Gastrocnemius medialis (tissue), 4 donors: ENCODE data around the gene PDE4B. TPM values are rescaled to one million over a fixed set of nuclear protein-coding genes. Genes with fewer than 3 reads are reported as not detected.

Experiments
- ATAC-seq, 2 donors: fragments of 150-250 bp; one replicate each; pipeline ENCODE4 v1.9.1; 2016
- DNase-seq, 2 donors: peaks; one replicate each; pipeline ENCODE4 v3.0.0-alpha.2; 2019
- H3K27ac ChIP-seq, 4 donors: fragments of 200-600 bp; sonication (generic); 1 replicate in 1 of 4; 2 replicates in 3 of 4; pipeline ENCODE4 v1.5.1; 2016 to 2018; ENCODE audit warnings: mild to moderate bottlenecking in 2 of 4, moderate library complexity in 1 of 4
- H3K27me3 ChIP-seq, 3 donors: fragments of 200-600 bp; sonication (generic) in 2 of 3; 1 replicate in 1 of 3; 2 replicates in 2 of 3; pipeline versions ENCODE4 v1.5.1 to v1.6.0; 2016 to 2019; ENCODE audit warnings: mild to moderate bottlenecking in 1 of 3, moderate library complexity in 1 of 3
- H3K36me3 ChIP-seq, 2 donors: fragments of 200-600 bp; sonication (generic) in 1 of 2; one replicate each; pipeline ENCODE4 v1.5.1; 2017 to 2018
- H3K4me1 ChIP-seq, 2 donors: fragments of 200-600 bp; sonication (generic) in 1 of 2; one replicate each; pipeline ENCODE4 v1.5.1; 2016 to 2017; ENCODE audit warnings: mild to moderate bottlenecking in 2 of 2
- H3K4me3 ChIP-seq, 4 donors: fragments of 200-600 bp; sonication (generic) in 3 of 4; 1 replicate in 1 of 4; 2 replicates in 3 of 4; pipeline ENCODE4 v1.5.1; 2016 to 2019; ENCODE audit warnings: mild to moderate bottlenecking in 2 of 4
- H3K9me3 ChIP-seq, 3 donors: fragments of 200-600 bp; sonication (generic) in 2 of 3; 1 replicate in 1 of 3; 2 replicates in 2 of 3; pipeline ENCODE4 v1.5.1; 2016 to 2019
- POLR2A ChIP-seq, 2 donors: fragments of 450-650 bp; IDR thresholded peaks; one replicate each; pipeline ENCODE4 v1.6.1; 2017; ENCODE audit warnings: antibody characterized with exemption in 2 of 2, mild to moderate bottlenecking in 2 of 2, moderate library complexity in 2 of 2
- in situ Hi-C, 4 donors: fragments of 200-750 bp; cut with MboI; loops; one replicate each; pipeline versions ENCODE4 v1.15.0 to v1.8.0; 2017; ENCODE audit warnings: low sequenced_read_pairs in 4 of 4
- intact Hi-C: fragments of 100-400 bp; cut with DNase I; formaldehyde crosslinking; loops from one replicate; pipeline ENCODE4 v1.15.1; 2023; ENCODE audit warnings: low total_unique reads
- total RNA-seq, 4 donors: library from RNA; depleted of rRNA; stranded (reverse); fragments of >200 nt; gene quantifications; one replicate each; pipeline versions ENCODE4 v1.1.0 to v1.2.3, GENCODE V29; 2016
- TF ChIP-seq, protein P1 (sequence below), 5 experiments: fragments of 450-650 bp in 3 of 5; fragments of 200-600 bp in 2 of 5; sonication (generic) in 2 of 5; IDR thresholded peaks in 4 of 5; conservative IDR thresholded peaks in 1 of 5; 1 replicate in 4 of 5; 2 replicates in 1 of 5; pipeline ENCODE4 v1.5.1; 2016 to 2019; ENCODE audit warnings: antibody characterized with exemption in 5 of 5, mild to moderate bottlenecking in 3 of 5, moderate library complexity in 3 of 5

The PDE4B gene
- total RNA-seq, 4 donors from 2014 or later: 4.5 to 8.5 (median 7.9) TPM

DNA sequence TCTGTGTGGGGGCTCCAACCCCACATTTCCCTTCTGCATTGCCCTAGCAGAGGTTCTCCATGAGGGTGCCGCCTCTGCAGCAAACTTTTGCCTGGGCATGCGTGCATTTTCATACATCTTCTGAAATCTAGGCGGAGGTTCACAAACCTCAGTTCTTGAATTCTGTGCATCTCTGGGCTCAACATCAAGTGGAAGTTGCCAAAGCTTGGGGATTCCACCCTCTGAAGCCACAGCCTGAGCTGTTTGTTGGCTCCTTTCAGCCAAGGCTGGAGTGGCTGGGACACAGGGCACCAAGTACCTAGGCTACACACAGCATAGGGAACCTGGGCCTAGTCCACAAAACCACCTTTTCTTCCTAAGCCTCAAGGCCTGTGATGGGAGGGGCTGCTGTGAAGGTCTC lies 235.3 kb downstream of the PDE4B start:
- H3K27ac ChIP-seq: no peak overlapping the region
- ATAC-seq (no peak), DNase-seq (no peak)
- in situ Hi-C loops (no loop called here), intact Hi-C loops (no loop called here)
- no peak for TF ChIP-seq POLR2A (IDR thresholded peaks at IDR 0.05)
- TF ChIP-seq, protein P1, sequence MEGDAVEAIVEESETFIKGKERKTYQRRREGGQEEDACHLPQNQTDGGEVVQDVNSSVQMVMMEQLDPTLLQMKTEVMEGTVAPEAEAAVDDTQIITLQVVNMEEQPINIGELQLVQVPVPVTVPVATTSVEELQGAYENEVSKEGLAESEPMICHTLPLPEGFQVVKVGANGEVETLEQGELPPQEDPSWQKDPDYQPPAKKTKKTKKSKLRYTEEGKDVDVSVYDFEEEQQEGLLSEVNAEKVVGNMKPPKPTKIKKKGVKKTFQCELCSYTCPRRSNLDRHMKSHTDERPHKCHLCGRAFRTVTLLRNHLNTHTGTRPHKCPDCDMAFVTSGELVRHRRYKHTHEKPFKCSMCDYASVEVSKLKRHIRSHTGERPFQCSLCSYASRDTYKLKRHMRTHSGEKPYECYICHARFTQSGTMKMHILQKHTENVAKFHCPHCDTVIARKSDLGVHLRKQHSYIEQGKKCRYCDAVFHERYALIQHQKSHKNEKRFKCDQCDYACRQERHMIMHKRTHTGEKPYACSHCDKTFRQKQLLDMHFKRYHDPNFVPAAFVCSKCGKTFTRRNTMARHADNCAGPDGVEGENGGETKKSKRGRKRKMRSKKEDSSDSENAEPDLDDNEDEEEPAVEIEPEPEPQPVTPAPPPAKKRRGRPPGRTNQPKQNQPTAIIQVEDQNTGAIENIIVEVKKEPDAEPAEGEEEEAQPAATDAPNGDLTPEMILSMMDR (IDR thresholded peaks at IDR 0.05 in 4 of 5, conservative IDR thresholded peaks at IDR 0.05 in 1 of 5): no peak
- no peaks in the 10 kb centered on the region for H3K27me3 ChIP-seq
- H3K4me1 ChIP-seq: no peaks in the 10 kb centered on the region
- no peaks in the 10 kb centered on the region for H3K9me3 ChIP-seq
- H3K4me3 ChIP-seq: no peak overlapping the region
- no peaks in the 10 kb centered on the region for H3K36me3 ChIP-seq

DNA sequence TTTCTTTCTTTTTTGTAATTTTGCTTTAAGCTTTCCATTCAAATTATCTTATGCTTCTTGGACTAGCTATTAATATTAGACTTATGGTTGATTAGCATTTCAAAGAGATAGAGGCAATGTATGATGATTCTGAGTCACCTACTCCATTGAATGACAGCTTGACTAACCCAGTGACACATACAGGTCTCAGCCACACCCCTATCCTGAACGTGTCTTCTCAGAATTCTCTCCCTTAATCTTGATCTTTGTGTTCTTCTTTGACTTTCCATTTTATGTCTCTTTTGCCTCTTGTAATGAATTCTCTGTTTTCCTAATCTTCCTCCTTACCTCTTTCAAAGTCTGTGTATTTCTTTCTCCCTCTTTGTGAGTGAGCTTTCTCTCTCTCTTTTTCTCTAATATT lies 241.1 kb downstream of the PDE4B start:
- intact Hi-C loops (no loop called here), in situ Hi-C loops (no loop called here)
- H3K9me3 ChIP-seq: no peaks in the 10 kb centered on the region
- no peaks in the 10 kb centered on the region for H3K27me3 ChIP-seq
- H3K27ac ChIP-seq: no peak overlapping the region
- DNase-seq (no peak), ATAC-seq (no peak)
- no peaks in the 10 kb centered on the region for H3K4me1 ChIP-seq
- H3K4me3 ChIP-seq: no peak overlapping the region
- TF ChIP-seq POLR2A (IDR thresholded peaks at IDR 0.05): no peak
- TF ChIP-seq, protein P1 (IDR thresholded peaks at IDR 0.05 in 4 of 5, conservative IDR thresholded peaks at IDR 0.05 in 1 of 5): no peak
- H3K36me3 ChIP-seq: no peaks in the 10 kb centered on the region

DNA sequence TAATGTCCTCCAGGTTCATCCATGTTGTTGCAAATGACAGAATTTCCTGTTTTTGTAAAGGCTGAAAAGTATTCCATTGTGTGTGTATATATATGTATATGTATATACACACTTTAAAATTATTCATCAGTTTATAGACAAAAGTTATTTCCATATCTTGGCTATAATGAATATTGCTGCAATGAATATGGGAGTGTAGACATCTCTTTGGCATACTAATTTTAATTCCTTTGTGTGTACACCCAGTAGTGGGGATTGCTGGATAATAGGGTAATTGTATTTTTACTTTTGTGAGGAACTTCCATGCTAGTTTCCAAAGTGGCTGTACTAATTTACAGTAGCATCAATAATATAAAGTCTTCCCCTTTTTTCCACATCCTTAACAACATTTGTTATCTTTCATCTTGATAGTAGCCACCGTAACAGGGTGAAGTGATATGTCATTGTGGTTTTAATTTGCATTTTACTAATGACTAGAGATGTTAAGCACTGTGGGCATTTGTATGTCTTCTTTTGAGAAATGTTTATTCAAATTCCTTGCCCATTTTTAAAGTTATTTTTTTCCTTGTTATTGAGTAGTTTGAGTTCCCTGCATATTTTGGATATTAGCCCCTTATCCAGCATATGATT lies 243.0 kb downstream of the PDE4B start:
- intact Hi-C loops (no loop called here), in situ Hi-C loops (no loop called here)
- no peak overlapping the region for H3K4me3 ChIP-seq
- H3K27me3 ChIP-seq: no peaks in the 10 kb centered on the region
- no peaks in the 10 kb centered on the region for H3K36me3 ChIP-seq
- no peaks in the 10 kb centered on the region for H3K4me1 ChIP-seq
- H3K9me3 ChIP-seq: no peaks in the 10 kb centered on the region
- DNase-seq (no peak), ATAC-seq (no peak)
- TF ChIP-seq, protein P1 (IDR thresholded peaks at IDR 0.05 in 4 of 5, conservative IDR thresholded peaks at IDR 0.05 in 1 of 5): no peak
- no peak for TF ChIP-seq POLR2A (IDR thresholded peaks at IDR 0.05)
- H3K27ac ChIP-seq: no peak overlapping the region

DNA sequence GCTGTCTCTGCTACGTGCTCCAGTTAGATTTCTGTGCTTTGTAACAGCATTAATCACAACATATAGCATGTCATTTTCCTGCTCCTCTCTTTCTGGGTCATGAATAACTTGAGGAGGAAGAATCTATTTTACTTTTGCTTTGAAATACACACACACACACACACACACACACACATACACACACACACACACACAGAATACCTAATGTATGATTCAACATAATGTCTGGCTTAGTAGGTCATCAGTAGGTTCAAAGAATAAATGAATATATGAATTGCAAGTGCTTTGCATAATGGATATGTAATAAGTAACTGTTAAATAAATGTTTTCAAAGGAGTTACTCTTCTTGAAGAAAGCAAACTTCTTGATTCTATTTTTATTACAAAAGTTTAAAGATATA lies 249.0 kb downstream of the PDE4B start:
- H3K9me3 ChIP-seq: no peaks in the 10 kb centered on the region
- H3K4me3 ChIP-seq: no peak overlapping the region
- DNase-seq: no peak
- TF ChIP-seq POLR2A (IDR thresholded peaks at IDR 0.05): no peak
- no peak overlapping the region for H3K27ac ChIP-seq
- H3K27me3 ChIP-seq: no peaks in the 10 kb centered on the region
- no peaks in the 10 kb centered on the region for H3K4me1 ChIP-seq
- ATAC-seq: no peak
- in situ Hi-C loops (no loop called here), intact Hi-C loops (no loop called here)
- H3K36me3 ChIP-seq: no peaks in the 10 kb centered on the region

DNA sequence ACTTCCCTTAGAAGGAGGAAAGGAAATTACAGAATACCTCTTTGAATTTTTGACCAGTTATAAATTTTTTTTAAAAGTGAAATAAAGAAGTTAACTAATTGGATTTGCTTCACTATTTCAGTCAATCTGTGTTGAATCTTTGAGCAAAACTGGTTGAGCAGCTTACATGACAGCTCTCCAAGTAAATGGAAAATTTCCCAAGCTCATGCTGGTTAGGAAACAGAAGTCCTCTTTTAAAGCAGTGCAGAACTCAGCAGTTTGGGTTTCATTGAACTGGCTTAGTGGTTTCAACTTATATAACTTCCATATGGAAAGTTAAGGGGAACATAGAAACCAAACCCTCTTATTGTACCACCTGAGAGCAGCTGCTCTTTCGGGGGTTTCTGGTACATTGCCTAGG lies 250.5 kb downstream of the PDE4B start:
- H3K27ac ChIP-seq: no peak overlapping the region

More for the DNA sequence above, 250.5 kb downstream of the PDE4B start:
- TF ChIP-seq, protein P1 (IDR thresholded peaks at IDR 0.05 in 4 of 5, conservative IDR thresholded peaks at IDR 0.05 in 1 of 5): no peak
- no peak for TF ChIP-seq POLR2A (IDR thresholded peaks at IDR 0.05)
- H3K9me3 ChIP-seq: no peaks in the 10 kb centered on the region
- H3K36me3 ChIP-seq: no peaks in the 10 kb centered on the region
- H3K4me1 ChIP-seq: no peaks in the 10 kb centered on the region
- DNase-seq: no peak
- intact Hi-C loops: no loop called here
- ATAC-seq: no peak
- in situ Hi-C loops: no loop called here
- no peak overlapping the region for H3K4me3 ChIP-seq
- H3K27me3 ChIP-seq: no peaks in the 10 kb centered on the region
